Fibroblast of the aortic adventitia (primary cell): ENCODE results near the gene OR4D2. TPM values are rescaled to one million over a fixed set of nuclear protein-coding genes. Genes with fewer than 3 reads are reported as not detected.
A peak's percentile ranks its signal among the peaks of the same experiment; 100 is the strongest.

ENCODE experiments used
- DNase-seq: peaks from one replicate; pipeline ENCODE4 v3.0.0-alpha.2; 2010; ENCODE audit warnings: low read depth
- H3K4me3 ChIP-seq: 2 replicates; pipeline ENCODE4 v1.5.1; 2011; ENCODE audit warnings: low read depth, mild to moderate bottlenecking, control low read depth, low read length, moderate library complexity
- CTCF ChIP-seq: IDR thresholded peaks from 2 replicates; pipeline ENCODE4 v1.5.1; 2011; ENCODE audit warnings: mild to moderate bottlenecking, low read length, control low read depth, inconsistent platforms; ENCODE audit not compliant: insufficient read depth
- total RNA-seq: library from RNA; depleted of rRNA; stranded (reverse); fragments of >200 nt; gene quantifications from 2 replicates; pipeline ENCODE4 v1.2.3, GENCODE V29; 2012; ENCODE audit warnings: low replicate concordance

The OR4D2 gene
- total RNA-seq, 1 donor: not detected

- TF ChIP-seq CTCF: no peak
- DNase-seq: no peak
- no peak overlapping the region for H3K4me3 ChIP-seq
These were observed 36.1 kb downstream of the OR4D2 start for GRCh38 chr17:58202859-58203258.

GRCh38 chr17:58204796-58205195 is 38.0 kb downstream of the OR4D2 start:
- TF ChIP-seq CTCF: no peak
- DNase-seq: peak; percentile 28
- no peak overlapping the region for H3K4me3 ChIP-seq

DNA sequence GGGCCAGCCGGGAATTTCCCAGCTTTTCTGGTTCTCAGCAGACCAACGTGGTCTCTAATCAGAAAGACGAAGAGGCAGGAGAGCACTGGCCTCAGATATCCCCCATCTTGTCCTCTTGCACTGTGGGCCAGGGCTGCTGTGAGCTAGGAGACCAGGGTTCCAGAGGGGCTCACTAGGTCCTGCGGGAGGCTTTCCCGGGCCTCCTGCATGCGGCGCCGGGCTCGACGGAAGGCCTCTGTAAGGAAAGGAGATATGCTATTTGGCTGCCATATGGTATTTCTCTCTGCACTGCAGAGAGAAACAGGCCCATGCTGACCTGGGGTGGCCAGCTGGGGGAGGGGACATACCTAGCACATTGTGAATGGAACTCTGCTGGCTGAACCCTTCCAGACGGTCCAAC is 39.2 kb downstream of the OR4D2 start:
- no peak overlapping the region for H3K4me3 ChIP-seq
- no peak for TF ChIP-seq CTCF
- no peak for DNase-seq

- DNase-seq: no peak
- no peak overlapping the region for H3K4me3 ChIP-seq
- TF ChIP-seq CTCF: no peak
These were observed 40.7 kb downstream of the OR4D2 start for GRCh38 chr17:58207451-58207850.

- H3K4me3 ChIP-seq: no peak overlapping the region
- no peak for DNase-seq
- TF ChIP-seq CTCF: no peak
These were observed 41.6 kb downstream of the OR4D2 start for GRCh38 chr17:58208344-58208743.

DNA sequence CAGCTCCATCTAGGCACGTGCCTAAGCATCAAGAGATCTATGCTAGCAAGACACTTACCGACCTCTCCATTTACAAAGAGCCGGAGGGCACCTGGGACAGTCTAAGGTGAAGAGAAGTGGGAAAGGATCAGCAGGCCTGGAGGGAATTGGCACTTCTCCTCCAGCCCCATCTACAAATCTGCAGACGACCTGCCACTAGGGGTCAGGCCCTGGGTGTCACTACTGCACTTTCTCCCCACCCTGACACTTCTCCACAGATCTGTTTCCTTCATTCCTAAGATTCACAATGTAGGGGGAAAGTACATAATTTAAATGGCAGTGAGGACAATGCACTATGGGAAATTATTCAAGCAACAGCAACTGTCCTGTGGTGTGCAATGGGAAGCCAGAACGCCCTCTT is 44.1 kb downstream of the OR4D2 start:
- no peak for DNase-seq
- TF ChIP-seq CTCF: no peak
- H3K4me3 ChIP-seq: no peak overlapping the region

GRCh38 chr17:58215685-58216084 is 48.9 kb downstream of the OR4D2 start:
- no peak for DNase-seq
- TF ChIP-seq CTCF: no peak
- no peak overlapping the region for H3K4me3 ChIP-seq
